HG03045 (cell line): ENCODE data around the gene GCH1.
"Not testable (repeated sequence)": the region's sequence is repeated elsewhere in the genome, so short reads cannot be mapped to it uniquely, and the experiment has no call there.

Experiments used
- ATAC-seq: cut with Tn5 transposase; IDR thresholded peaks from one replicate; pipeline ENCODE4 v1.9.1; 2021; ENCODE audit warnings: mild to moderate bottlenecking, moderate library complexity; ENCODE audit not compliant: unreplicated experiment

GCH1 gene

DNA sequence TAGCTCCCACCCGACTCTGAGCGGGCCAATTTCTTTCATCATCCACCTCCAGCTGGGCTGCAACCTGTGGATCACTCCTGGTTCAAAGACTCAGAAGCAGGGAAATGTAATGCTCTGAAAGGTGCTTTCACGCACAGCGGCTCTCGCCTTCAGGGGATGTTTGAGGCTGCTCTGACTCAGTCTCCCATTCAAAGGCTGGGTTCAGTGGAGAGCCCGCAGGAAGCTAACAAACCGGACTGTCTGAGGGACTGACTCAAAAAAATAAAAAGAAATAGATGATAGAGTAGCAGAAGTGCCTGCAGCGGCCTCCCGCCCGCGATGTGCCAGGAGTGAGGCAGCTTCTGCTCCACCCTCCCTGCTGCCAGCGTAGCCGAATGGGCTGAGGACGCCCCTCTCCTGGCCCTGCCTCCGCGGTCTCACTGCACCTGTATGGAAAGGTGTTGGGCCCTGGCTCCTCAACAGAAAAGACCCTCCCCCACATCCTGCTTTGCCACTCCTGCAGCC lies 98.0 kb downstream of the GCH1 start:
- ATAC-seq, result no peak

GRCh38 chr14:54803926-54804537 lies 98.6 kb downstream of the GCH1 start:
- no peak for ATAC-seq

- no peak for ATAC-seq
These were observed 99.2 kb downstream of the GCH1 start for GRCh38 chr14:54803396-54803795.

DNA sequence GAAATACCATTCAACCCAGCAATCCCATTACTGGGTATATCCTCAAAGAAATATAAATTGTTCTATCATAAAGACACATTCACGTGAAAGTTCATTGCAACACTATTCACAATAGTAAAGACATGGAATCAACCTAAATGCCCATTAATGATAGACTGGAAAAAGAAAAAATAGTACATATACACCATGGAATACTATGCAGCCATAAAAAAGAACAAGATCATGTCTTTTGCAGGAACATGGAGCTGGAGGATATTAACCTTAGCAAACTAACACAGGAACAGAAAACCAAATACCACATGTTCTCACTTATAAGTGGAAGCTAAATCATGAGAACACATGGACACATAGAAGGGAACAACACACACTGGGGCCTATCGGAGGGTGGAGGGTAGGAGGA lies 101.1 kb downstream of the GCH1 start:
- ATAC-seq, result not testable (repeated sequence)

GRCh38 chr14:54798465-54799124 lies 104.0 kb downstream of the GCH1 start:
- ATAC-seq, result no peak

- no peak for ATAC-seq
These were observed 104.6 kb downstream of the GCH1 start for GRCh38 chr14:54797986-54798385.

DNA sequence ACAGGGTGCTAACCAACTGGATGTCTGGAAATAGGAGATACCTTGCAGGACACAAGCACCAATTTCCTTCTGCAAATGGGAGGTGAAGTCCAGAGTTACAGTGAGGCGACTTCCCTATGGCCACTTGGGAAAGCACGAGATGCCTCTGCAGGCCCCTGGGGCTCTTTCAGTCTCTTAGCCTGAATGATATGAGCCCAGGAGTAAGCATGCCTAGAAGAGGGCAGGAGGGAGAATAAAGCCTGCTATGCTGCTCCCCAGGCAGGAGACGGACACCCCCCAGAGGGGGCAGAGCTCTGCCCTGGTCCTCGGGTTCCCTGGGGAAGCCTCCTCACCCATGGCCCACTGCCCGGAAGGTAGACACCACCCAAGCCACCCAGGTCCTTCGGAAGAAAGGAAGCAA lies 105.1 kb downstream of the GCH1 start:
- ATAC-seq, result no peak

DNA sequence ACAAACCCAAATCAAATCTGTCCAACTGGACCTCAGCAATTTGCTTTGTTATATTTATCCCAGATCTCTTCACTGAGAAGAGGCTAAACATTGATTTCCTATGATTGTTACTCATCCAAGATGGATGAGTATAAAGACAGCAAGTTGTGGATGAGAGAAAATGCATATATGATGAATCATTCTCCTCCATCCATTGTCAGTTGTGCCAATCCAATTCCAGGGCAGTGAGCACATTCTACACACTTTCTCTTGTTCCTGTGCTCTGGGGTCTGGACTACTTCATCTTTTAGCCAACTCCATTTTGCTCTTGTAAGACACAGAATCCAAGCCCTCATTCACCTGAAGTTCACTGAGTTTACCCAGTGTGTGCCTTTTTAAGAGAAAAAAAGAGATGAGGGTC lies 105.7 kb downstream of the GCH1 start:
- ATAC-seq, result no peak

- ATAC-seq, result no peak
These were observed 107.8 kb downstream of the GCH1 start for GRCh38 chr14:54794796-54795195.

DNA sequence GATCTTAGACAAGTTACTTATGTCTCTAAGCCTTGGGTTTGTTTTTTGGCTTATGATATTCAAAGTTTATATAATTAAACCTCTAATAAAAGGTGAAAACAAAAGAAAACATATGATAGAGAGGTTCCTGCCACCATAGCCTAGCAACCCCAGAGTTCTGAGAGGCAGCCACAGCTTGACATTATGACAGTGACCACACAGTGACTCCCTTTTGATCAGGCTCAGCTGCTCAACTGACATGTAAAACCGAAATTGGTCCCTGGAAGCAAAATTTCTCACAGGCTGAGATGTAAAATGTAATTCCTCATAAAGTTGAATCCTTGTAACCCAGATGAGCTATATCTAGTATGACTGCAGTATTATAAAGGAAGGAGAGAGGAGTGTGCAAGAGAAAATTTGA lies 108.5 kb downstream of the GCH1 start:
- no peak for ATAC-seq

GRCh38 chr14:54792288-54792687 lies 110.3 kb downstream of the GCH1 start:
- no peak for ATAC-seq
